NOMO-1 treated with DMSO at 0.1 percent for 48 hours (cell line): ENCODE data around the gene S100PBP.

Experiments used
- DNase-seq: peaks from one replicate; lab custom pipeline; 2025; ENCODE audit not compliant: unreplicated experiment; lab: John Stamatoyannopoulos, UW

Gene S100PBP

GRCh38 chr1:32886828-32887414 lies 69.5 kb downstream of the S100PBP start:
- no peak for DNase-seq

GRCh38 chr1:32887623-32888022 lies 70.2 kb downstream of the S100PBP start:
- DNase-seq: no peak

GRCh38 chr1:32888134-32888533 lies 70.7 kb downstream of the S100PBP start:
- no peak for DNase-seq

GRCh38 chr1:32888677-32889420 lies 71.4 kb downstream of the S100PBP start:
- no peak for DNase-seq

GRCh38 chr1:32889731-32890278 lies 72.4 kb downstream of the S100PBP start:
- DNase-seq: no peak

GRCh38 chr1:32890516-32891240 lies 73.2 kb downstream of the S100PBP start:
- no peak for DNase-seq

GRCh38 chr1:32891241-32891570 lies 73.8 kb downstream of the S100PBP start:
- DNase-seq: no peak

- DNase-seq: no peak
Measured at GRCh38 chr1:32891630-32892029, 74.2 kb downstream of the S100PBP start.

DNA sequence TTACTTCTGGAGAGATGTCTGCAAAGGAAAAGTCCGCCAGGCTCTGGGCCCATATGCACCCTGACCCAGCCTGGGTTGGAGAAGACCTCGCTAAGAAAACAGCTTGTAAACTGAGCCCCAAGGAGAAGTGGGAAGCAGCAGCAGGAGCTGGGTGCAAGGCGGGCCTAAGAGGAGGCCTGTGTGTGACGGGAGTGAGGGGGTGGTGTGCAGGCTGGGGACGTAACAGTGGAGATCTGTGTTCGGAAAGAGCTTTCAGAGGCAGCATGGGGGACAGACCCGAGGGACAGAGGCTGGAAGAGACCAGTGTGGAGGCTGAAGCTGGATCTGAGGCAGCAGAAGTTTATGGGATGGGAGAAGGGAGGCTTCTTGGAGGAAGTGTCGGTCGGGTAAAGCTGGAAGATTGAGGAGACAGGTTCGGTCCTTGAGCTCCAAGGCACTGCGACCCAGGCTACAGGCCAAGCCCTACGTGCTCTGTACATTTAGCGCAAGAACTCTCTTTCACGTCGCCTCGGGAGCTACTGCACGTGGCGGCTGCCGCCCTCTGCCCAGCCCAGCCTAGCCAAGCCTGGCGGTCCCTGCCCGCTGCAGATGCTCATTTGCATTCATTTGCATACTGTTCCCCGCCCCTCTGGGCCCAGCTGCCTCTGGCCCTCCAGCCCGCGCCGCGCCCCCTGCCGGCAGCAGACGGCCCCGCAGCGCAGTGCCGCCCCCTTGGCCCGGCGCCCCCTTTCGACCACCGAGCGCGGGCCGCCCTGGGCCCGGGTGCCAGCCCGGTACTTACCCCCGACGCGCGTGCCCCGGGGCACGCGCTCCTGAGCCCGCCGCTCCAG lies 75.1 kb downstream of the S100PBP start:
- no peak for DNase-seq

DNA sequence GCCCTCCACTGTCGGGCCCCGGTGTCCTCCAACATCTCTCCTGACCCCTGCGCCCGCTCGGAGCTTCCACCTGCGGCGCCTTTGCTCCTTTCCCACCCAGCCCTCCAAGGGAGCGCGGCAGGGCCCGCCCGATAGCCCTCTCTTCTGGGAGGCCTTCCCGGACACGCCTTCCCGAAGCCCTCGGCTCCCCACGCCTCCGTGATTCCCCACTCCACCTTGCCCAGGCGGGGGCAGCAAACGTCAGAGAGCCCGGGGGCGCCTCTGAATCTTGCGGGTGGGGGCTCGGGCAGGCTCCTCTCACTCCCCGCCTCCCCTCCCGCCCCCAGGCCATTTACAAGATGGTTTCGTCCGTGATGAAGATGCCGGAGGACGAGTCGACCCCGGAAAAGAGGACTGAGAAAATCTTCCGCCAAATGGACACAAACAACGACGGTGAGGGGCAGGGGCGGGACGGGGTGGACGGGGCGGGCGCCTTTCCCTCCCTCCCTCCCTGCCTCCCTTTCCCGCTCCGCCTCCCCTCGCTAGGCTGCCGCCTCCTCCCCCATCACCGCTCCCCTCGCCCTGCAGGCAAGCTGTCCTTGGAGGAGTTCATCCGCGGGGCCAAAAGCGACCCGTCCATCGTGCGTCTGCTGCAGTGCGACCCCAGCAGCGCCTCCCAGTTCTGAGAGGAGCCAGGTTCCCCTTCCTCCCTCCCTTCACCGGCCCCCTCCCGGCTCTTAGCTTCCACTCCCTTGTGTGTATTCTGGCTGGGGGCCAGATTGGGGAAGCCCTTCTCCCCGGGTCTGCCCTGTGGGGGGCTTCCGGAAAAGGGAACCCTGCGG lies 76.0 kb downstream of the S100PBP start:
- no peak for DNase-seq

DNA sequence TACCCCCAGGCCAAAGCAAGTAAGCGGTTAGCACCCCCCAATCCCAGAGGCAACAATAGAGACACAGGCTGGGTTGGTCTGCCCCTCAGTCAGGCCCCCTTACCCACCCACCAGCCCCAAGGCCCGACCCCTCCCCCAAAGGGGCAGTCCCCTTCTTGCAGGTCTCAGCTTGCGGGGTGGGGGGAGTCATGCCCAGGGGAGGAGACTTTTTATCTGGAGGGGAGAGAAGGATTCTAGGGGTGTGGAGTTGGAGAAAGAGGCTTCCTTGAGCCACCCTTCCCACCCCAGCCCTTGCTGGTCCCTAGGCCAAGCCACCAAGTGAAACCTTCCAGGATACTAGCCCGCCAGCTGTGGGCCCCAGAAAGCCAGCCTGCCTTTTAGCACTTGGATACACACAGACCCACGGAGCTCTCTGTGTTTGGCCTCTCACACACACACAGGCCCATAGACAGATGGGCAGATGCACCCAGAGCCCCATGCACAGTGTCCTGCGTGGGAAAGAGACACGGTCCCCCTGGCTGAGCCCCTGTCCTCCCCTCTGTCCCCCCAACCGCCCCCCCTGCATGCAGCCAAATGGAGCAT lies 76.7 kb downstream of the S100PBP start:
- DNase-seq: no peak

GRCh38 chr1:32894681-32895080 lies 77.2 kb downstream of the S100PBP start:
- DNase-seq: no peak

DNA sequence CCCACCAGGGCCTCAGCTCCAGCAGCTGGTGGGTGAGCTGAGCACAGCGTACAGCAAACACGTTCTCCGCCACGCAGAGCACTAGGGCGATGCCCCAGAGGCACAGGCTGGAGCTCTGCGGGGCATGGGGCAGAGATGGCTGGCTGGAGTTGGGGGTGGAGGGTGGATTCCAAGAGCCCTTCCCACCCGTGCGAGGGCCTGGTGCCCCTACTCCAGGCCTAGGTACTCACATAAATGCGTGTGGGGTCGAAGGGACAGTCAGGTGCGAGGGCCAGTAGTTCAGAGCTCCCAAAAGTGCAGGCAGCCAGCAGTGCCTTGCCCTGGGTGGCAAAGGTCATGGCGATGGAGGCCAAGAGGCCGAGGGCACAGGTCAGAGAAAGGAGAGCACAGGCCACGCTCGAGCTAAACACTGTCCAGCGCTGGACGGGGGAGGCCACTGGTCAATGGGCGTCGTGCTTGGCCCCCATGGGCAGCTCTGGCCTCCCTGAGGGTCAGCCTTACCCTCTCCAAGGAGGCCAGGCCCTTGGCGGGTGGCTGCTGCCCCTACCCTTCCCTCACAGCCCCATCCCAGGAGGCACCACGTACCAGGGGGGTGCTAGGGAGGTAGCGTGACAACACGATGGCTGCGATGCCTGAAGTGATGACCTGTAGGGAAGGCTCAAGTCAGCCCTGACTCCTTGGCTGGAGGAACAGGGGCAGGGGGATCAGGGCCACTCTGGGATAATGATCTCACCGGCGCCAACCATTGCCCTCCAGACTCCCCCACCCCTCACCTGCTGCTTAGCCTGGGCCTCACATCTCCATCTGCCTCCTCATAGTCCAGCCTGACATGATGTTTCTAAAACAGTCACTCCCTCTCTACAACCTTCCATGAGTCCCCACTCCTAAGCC lies 78.1 kb downstream of the S100PBP start:
- no peak for DNase-seq

DNA sequence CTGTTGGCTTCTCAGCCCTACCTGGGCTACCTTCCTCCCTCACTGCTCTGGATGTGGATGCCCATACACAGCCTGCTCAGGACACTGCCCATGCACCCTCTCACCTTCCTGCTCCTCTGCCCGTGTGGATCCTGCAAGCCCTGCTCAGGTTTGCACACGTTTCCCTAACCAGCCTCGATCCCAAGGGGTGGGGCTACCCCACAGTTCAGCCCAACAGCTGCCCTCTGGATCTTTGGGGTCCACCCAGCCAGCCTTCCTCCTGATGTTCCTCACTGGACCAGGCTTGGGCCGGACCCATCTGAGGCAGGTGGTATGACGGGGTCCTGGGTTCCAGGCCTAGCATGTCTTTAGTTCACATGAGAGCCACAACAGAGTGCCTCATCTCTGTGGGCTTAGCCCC lies 79.0 kb downstream of the S100PBP start:
- no peak for DNase-seq

- DNase-seq: no peak
Measured at GRCh38 chr1:32897082-32898049, 79.9 kb downstream of the S100PBP start.

DNA sequence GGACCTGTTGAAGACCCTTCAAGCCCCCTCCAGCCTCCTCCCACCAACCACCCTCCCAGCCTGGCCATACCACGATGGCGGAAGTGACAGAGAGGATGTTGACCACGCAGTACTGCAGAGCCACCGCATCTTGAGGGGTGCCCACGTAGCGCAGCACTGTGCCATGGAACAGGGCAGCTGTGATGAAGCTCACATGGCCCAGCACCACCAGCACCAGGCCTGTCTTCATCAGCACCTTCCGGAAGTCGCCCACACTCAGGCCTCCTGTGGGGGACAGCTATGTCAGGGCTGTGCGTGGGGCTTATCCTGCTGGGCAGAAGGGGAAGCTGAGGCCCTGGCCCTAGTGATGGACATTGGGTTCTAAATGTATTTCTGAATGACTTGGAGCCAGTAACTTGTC lies 80.6 kb downstream of the S100PBP start:
- DNase-seq: no peak

GRCh38 chr1:32898958-32899357 lies 81.5 kb downstream of the S100PBP start:
- no peak for DNase-seq
